D721Med (cell line): Measurements from ENCODE around the gene NAA11.

ENCODE experiments used
- DNase-seq: peaks from one replicate; pipeline ENCODE4 v3.0.0; 2011; ENCODE audit warnings: low spot score; ENCODE audit not compliant: insufficient read length
- FAIRE-seq: peaks from 2 replicates; lab custom pipeline; 2011; peaks lifted over from hg19 to GRCh38; lab: Jason Lieb, UNC
- TF ChIP-seq, protein P1 (sequence below): IDR thresholded peaks from 2 replicates; pipeline ENCODE4 v1.5.1; 2012; ENCODE audit warnings: mild to moderate bottlenecking, control low read depth; ENCODE audit not compliant: insufficient read depth; ENCODE audit errors: missing control alignments

The NAA11 gene

DNA sequence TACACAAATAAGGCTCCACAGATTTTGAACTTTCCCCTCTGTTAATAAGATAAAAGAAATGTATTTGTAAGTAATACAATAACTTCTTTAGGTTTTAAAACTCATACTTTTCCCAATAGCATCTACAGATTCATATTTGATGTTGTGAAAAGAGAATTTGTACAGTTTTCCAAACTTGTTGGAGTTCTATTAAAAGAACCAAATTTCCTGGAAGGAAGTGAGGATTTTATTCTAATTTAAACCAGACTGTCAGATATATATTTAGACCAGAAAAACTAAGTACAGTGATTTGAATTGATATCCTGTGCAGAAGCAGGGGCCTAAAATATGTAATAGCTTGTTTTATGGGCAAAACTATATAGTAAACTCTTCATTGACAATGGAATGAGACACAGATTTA lies 53.7 kb downstream of the NAA11 start:
- TF ChIP-seq, protein P1, sequence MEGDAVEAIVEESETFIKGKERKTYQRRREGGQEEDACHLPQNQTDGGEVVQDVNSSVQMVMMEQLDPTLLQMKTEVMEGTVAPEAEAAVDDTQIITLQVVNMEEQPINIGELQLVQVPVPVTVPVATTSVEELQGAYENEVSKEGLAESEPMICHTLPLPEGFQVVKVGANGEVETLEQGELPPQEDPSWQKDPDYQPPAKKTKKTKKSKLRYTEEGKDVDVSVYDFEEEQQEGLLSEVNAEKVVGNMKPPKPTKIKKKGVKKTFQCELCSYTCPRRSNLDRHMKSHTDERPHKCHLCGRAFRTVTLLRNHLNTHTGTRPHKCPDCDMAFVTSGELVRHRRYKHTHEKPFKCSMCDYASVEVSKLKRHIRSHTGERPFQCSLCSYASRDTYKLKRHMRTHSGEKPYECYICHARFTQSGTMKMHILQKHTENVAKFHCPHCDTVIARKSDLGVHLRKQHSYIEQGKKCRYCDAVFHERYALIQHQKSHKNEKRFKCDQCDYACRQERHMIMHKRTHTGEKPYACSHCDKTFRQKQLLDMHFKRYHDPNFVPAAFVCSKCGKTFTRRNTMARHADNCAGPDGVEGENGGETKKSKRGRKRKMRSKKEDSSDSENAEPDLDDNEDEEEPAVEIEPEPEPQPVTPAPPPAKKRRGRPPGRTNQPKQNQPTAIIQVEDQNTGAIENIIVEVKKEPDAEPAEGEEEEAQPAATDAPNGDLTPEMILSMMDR = no peak
- DNase-seq (no peak), FAIRE-seq (no peak)

DNA sequence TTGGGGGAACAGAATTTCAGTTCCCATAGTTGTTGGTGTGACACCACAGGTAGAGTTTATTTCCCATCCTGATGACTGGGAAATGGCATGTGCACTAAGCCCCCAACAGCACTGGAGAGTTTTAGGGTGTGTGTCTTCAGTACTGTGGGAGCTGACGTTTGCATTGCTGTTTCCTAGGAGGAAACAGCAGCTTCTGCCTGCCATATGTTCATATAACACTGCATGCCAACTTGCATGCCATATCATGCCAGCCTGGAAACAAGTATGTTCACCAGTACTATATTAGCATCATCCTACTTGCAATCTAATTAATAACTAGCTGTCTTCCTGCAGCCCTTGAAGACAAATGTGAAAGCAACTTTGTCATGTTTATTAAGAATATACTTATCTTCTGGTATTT lies 58.2 kb downstream of the NAA11 start:
- TF ChIP-seq, protein P1 = no peak
- no peak for DNase-seq
- FAIRE-seq = no peak
